NCI-H748 treated with DMSO at 0.1 percent for 48 hours (cell line): ENCODE data around the gene DTX1.

ENCODE experiments used
- DNase-seq: peaks from one replicate; lab custom pipeline; 2025; lab: John Stamatoyannopoulos, UW

The DTX1 gene

GRCh38 chr12:113056631-113057488, at the start of gene DTX1:
DTX1 (plus strand) TSS chr12:113056730; CDS start chr12:113058193, 1,463 bp downstream.
- no peak for DNase-seq

DNA sequence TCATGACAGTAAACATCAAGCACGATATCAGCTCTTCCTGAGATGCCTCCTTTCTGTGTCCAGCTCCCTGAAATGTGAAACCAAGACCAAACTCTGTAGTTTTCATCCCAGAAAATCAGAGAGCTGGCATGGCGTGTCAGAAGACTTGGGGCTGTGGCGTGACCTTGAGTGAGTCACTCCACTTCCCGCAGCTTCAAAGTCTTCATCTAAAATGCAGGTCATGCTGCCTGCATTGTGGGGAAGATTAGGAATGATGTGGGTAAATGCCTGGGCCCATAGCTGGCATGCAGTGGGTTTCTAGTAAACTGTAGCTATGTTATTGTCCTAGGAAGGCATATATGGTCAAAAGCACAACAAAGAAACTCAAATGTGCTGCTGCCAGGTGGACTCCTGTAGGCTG, 49.4 kb upstream of the DTX1 start:
- no peak for DNase-seq

- DNase-seq, result no peak
Measured at GRCh38 chr12:113010701-113011100, 45.8 kb upstream of the DTX1 start.

GRCh38 chr12:113014565-113014964, 42.0 kb upstream of the DTX1 start:
- no peak for DNase-seq

DNA sequence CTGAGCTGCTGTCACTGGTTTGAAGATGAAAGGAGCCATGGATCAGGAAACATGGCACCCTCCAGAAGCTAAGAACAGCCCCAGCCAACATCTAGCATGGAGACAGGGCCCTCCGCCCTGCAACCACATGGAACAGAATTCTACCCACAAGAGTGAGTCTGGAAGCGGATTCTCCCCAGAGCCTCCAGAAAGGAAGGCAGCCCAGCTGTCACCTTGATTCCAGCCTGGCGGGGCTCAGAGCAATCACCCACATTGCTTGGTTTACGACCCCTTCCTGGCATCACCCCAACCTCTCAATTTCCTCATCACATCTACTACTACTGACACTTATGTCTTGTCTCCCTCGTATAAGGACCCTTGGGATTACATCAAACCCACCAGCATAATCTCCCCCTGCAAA, 39.7 kb upstream of the DTX1 start:
- no peak for DNase-seq

GRCh38 chr12:113019025-113019424, 37.5 kb upstream of the DTX1 start:
- DNase-seq, result no peak

GRCh38 chr12:113021500-113021899, 35.0 kb upstream of the DTX1 start:
- DNase-seq, result no peak

- DNase-seq, result no peak
Measured at GRCh38 chr12:113022563-113023297, 33.8 kb upstream of the DTX1 start.

GRCh38 chr12:113027726-113028125, 28.8 kb upstream of the DTX1 start:
- DNase-seq, result no peak

- DNase-seq, result peak; percentile 65
Measured at GRCh38 chr12:113030875-113031525, 25.5 kb upstream of the DTX1 start.

GRCh38 chr12:113039911-113040445, 16.6 kb upstream of the DTX1 start:
- no peak for DNase-seq

DNA sequence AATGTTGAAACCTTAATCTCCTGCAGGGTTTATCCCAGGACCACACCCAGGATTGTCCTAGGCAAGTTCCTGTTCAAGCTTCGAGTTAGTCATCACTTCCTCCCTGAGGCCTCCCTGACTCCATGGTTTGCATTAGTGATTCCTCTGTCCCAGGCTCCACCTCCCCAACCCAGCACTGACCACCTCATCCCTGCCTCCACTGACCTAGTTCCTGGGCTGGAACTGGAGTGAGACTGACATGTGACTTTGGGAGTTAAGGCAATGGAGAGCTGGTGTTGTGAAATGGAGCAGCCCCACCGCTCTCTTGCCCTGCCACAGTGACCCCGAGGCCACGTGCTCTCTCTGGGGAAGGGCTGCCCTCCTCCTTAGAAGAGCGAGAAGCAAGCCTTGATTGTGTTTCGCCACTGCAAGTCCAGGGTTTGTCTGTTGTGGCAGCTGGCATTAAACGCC, 15.8 kb upstream of the DTX1 start:
- no peak for DNase-seq

GRCh38 chr12:113041560-113041959, 15.0 kb upstream of the DTX1 start:
- no peak for DNase-seq

DNA sequence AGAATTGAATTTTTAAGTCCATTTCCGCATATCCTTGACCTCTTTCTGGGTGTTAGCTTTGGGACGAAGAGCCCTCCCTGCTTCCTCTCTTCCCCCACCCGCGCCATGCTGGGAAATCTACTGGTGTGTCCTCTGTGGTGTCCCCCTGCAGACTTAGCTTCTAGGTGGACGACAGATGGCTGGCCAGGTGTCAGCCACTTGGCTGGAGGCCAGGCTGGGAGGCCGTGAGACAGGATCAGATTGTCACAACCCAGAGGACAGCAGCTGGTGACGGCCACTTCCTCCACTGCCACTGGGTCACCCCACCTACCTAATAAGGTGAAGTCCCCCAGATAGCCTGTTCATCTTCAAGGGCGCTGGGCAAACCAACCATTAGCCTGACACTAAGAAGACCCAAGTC, 13.3 kb upstream of the DTX1 start:
- no peak for DNase-seq

- DNase-seq, result no peak
Measured at GRCh38 chr12:113044516-113044915, 12.0 kb upstream of the DTX1 start.

GRCh38 chr12:113048716-113049127, 7.8 kb upstream of the DTX1 start:
- peak; percentile 55 for DNase-seq

- no peak for DNase-seq
Measured at GRCh38 chr12:113049976-113050742, 6.4 kb upstream of the DTX1 start.

DNA sequence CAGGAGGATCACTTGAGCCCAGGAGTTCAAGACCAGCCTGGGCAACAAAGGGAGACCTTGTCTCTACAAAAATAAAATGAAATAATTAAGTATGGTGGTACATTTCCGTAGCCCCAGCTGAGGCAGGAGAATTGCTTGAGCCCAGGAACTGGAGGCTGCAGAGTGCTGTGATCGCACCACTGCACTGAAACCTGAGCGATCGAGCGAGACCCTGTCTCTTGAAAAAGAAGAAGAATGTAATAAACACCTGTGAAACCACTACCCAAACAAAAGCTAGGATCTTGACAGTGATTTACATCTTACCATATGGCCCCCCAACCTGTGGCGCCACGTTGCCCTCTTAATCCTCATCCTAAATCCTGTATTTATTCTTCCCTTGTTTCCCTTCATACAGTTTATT, 5.7 kb upstream of the DTX1 start:
- DNase-seq, result no peak

DNA sequence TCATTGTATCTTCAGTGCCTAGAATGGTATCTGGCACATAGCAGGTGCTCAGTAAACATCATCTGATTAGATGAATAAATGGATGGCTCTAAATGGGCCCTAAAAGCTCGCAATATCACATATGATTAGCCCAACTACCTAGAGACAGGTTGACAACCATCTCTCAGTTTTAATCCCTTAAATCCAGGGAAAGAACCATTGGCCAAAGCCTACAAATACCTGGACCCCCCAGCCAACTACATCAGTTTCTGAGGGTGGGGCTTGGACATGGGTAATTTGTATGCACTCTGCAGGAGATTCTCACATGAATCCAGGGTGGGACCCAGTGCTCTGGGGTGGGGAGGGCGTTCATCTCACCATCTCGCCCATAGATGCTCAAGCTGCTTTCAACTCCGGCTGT, 4.8 kb upstream of the DTX1 start:
- no peak for DNase-seq

DNA sequence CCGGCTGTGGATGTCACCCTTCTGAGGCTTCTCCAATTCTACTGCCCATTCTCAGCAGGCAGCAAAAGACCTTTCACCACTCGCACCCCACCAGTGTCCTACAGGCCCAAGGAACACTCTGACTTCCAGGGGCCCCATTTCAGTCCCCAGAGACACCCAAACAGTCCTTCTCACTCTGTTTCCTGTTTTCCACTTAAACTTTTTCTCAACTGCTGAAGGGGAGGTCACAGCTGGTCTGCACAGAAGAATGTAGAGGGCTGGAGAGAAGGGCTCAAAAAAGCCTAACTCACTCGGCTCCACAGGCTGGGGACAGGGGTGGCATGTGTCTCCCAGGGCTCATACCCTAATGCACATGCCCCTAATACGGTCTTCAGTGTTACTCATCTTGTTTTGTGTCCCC, 4.2 kb upstream of the DTX1 start:
- no peak for DNase-seq

DNA sequence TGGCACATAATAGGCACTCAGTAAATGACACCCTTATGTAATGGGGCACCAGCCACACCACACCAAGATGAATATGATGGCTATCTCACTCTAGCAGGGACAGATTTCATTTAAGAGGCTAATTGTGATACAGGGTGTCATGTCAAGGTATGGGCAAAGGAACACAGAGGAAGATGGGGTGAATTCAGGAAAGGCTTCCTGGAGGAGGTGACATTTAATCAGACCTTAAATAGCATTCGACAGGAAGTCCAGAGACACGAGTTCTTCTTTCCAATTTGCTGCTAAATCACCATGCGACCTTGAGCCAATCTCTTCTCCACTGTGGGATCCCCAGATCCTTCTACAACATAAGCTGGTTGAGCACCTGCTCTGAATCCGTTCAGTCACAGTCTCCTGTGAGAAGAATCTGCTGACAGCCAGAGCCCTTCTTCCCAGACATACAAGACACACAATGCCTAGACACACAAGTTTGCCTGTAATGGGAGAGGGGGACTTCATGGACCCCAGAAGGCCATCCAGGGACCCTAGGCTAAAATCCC, 1.5 kb upstream of the DTX1 start:
- no peak for DNase-seq
